Bone marrow (tissue), 2 donors: ENCODE data around the gene MCM3AP.

ENCODE experiments used
- DNase-seq, 2 donors: peaks; one replicate each; lab custom pipeline; 2025; lab: John Stamatoyannopoulos, UW

MCM3AP gene

GRCh38 chr21:46185716-46186115 lies 99.7 kb downstream of the MCM3AP start:
- no peak for DNase-seq
